NCI-H2171 (cell line): ENCODE data around the gene PGA3.
"Not testable (repeated sequence)": the region's sequence is repeated elsewhere in the genome, so short reads cannot be mapped to it uniquely, and the experiment has no call there.

ENCODE experiments used
- DNase-seq: peaks from one replicate; lab custom pipeline; 2025; lab: John Stamatoyannopoulos, UW

The PGA3 gene

DNA sequence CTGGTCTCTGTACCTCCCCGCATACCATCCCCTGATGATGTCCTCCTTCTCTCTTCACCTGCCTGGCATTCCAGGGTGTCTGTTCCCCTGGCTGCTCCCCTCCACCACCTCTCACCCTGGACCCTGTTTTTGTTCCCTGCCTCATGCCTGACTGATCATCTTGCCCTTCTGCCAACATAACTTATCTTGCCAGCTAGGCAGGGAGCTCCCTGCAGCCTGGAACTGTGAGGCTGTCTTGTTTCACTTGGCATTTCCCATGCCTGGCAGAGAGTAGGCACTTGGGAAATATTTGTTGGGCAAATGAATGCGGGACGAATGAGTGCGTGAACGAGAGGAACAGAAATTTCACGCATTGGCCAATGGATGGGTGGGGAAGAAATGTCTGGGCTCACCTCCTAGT, 7.3 kb downstream of the PGA3 start:
- DNase-seq, result not testable (repeated sequence)

DNA sequence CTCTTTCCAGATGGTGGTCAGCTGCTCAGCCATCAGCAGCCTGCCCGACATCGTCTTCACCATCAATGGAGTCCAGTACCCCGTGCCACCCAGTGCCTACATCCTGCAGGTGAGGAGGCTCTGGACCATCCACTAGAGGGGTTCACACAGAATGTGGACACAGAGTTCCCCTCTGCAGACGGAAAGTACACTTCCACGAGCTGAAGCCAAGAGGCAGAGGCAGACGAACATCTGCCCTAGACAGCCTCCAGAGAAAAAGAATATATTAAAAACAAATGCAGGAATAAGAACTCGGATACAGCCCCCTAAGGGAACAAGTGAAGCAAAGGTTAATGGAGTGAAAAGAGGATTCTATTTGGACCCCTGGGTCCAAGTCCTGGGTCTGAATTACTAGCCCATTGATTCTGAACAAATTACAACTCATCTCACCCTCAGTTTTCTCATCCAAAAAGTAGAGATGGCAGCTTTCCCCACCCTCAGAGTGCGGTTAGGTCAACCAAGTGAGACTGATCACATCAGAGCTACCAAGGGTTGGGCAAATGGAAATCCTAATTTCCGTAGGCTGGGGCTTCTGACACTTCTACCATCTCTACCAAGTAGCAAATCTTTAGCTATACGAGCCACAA, 8.1 kb downstream of the PGA3 start:
- not testable (repeated sequence) for DNase-seq

DNA sequence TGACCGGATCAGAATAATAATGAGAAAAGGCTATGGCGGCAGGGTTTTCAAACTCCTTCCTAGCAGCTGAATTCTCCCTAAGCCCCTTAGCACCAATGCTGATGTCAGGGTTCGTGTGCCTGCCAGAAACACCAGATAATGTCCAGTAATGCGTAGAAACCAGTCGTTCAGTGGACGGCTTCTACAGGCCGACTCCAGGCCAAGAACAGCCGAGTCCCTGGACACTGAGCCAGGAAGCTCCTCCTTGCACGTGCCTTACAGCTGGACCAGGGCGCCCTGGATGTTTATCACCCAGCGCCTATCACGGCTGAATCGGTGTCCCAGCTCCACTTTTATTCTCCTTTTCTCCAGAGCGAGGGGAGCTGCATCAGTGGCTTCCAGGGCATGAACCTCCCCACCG, 8.9 kb downstream of the PGA3 start:
- DNase-seq, result not testable (repeated sequence)

DNA sequence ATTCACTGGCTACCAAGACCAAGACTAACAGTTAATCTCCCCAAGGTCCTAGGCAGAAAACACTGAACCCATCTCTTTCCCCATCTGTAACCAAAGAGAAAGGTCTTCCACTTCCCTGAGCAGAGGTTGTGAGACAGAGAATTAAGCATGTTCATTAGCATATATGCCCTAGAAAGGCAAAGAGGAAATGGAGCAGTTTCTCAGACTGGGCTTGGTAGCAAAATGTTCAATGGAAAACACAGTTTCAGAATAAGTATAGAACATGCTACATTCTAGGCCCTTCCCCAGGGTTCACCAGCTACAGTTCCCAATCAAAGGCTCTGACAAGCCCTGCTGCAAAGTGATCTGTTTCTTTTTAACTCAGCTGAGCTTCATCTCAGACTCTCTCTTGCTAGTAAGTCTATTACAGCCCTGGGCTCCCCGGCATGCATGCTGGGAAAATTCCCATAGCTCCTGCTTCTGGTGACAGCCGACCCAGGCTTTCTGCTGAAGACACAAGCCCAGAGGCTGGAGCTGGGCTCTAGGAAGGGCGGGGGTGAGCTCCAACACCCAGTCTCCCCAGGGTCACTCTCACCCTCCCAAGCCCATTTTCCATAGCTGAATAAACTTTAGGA, 10.5 kb downstream of the PGA3 start:
- not testable (repeated sequence) for DNase-seq

DNA sequence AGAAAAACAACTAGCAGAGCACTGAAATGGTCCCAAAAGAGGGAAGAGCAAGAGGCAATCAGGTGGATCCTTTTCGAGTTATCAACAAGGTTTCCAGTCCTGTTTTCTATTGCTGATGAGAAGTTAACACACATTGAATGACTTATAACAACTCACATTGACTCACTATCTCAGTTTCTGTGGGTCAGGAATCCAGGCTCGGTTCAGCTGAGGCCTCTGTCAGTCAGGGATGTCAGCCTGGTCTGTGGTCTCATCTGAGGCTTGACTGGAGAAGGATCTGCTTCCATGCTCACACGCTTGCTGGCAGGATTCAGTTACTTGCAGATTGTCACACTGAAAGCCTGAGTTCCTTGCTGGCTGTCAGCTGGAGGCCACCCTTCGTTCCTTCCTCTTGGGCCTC, 15.0 kb downstream of the PGA3 start:
- DNase-seq, result not testable (repeated sequence)

DNA sequence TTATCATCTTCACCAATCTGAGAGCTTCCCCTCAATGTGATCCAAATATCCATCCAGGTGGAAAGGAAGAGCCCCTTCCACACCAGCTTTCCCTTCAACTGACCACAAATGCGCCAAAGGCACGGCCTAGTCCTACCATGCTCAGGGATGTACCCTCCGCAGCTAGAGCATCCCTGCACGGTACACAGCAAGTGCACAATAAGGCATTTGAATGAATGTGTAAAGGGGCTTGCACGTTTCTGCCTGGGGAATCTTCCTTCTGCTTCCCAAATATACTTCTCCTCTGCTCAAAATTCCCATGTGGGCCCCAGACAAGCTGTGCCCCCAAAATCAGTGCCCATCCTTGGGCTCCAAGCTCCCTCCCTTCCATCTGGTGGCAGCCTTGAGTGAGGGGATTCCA, 15.7 kb downstream of the PGA3 start:
- DNase-seq, result not testable (repeated sequence)

DNA sequence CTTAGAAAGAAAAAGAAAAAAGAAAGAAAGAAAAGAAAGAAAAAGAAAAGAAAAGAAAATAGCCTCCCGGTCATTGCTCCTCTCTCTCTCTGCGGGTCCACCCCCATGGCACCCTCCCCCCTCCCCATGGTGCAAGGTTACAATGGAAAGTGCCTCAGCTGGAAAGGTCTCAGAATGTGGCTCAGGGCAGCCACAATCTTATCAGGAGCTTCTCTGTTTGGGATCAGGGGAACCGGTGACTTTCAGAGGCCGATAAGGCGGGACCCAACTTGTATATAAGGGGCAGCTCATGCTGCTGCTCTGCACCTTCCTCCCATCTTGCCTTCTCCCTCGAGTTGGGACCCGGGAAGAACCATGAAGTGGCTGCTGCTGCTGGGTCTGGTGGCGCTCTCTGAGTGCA, 18.7 kb downstream of the PGA3 start, which contains the start of gene PGA4:
Gene PGA4 (plus strand): TSS at position 301 of the 400 bp plus-strand sequence. CDS start 54 bp downstream, at position 355.
- DNase-seq, result not testable (repeated sequence)

DNA sequence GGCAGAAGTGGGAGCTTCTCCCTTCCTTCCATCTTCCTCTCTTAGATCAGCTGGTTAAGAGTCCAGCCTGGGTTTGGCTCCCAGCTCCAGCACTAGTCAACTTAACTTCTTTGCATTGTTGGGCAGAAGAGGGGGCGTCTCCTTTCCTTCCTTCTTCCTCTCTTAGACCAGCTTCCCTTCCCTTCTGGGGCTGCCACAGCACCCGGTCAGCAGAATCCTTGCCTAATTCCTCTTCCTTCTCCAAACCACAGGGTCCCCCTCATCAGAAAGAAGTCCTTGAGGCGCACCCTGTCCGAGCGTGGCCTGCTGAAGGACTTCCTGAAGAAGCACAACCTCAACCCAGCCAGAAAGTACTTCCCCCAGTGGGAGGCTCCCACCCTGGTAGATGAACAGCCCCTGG, 19.4 kb downstream of the PGA3 start:
- DNase-seq, result not testable (repeated sequence)

DNA sequence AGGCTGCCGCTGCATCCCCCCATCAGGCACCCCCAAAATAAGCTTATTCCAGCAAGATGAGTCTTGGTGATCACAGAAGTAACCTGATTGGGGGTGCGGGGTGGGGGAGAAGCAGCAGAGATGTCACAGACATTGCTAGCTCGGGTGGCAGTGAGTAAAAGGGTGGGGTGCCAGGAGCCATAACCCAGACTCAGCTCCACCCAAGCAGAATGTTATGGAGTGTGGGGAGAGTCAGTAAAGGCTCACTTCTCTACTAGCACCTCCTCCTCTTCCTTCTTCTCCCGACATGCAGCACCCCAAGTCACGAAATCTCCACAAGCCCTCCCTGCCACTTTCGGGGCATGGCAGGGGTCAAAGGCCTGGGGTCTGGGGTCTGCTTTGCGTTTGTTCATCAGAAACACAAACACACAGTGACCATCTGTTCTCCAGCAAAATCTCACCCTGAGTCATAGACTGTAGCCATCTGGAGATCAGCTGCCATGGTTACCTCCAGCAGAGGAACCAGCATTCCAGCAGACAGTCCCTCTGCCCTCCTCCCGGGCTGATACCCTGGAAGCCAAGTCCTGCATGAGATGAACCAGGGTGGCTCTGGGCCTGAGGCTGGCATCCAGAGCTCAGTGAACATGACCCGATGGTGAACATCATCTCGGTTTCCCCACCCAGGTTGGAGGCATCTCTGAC, 23.3 kb downstream of the PGA3 start:
- not testable (repeated sequence) for DNase-seq

DNA sequence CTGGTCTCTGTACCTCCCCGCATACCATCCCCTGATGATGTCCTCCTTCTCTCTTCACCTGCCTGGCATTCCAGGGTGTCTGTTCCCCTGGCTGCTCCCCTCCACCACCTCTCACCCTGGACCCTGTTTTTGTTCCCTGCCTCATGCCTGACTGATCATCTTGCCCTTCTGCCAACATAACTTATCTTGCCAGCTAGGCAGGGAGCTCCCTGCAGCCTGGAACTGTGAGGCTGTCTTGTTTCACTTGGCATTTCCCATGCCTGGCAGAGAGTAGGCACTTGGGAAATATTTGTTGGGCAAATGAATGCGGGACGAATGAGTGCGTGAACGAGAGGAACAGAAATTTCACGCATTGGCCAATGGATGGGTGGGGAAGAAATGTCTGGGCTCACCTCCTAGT, 26.1 kb downstream of the PGA3 start:
- DNase-seq, result not testable (repeated sequence)

DNA sequence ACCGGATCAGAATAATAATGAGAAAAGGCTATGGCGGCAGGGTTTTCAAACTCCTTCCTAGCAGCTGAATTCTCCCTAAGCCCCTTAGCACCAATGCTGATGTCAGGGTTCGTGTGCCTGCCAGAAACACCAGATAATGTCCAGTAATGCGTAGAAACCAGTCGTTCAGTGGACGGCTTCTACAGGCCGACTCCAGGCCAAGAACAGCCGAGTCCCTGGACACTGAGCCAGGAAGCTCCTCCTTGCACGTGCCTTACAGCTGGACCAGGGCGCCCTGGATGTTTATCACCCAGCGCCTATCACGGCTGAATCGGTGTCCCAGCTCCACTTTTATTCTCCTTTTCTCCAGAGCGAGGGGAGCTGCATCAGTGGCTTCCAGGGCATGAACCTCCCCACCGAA, 27.7 kb downstream of the PGA3 start:
- DNase-seq, result not testable (repeated sequence)

DNA sequence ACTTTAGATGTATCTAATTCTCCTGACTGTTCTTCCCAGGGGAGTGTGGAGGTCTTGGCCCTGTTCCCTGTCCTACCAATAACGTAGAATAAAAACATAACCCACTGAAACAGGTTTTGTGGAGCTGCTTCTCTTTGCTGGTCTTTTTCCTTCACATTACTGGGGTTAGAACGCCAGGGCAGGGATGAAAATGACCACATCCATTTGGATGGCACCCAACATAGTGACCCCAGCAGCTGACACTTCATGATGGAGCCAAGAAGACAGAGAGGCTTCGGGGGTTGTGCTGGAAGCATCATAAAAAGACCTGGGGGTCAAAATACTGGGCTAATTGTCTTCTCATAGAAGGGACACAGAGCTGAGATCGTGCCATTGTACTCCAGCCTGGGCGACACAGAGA, 28.3 kb downstream of the PGA3 start:
- DNase-seq, result not testable (repeated sequence)

DNA sequence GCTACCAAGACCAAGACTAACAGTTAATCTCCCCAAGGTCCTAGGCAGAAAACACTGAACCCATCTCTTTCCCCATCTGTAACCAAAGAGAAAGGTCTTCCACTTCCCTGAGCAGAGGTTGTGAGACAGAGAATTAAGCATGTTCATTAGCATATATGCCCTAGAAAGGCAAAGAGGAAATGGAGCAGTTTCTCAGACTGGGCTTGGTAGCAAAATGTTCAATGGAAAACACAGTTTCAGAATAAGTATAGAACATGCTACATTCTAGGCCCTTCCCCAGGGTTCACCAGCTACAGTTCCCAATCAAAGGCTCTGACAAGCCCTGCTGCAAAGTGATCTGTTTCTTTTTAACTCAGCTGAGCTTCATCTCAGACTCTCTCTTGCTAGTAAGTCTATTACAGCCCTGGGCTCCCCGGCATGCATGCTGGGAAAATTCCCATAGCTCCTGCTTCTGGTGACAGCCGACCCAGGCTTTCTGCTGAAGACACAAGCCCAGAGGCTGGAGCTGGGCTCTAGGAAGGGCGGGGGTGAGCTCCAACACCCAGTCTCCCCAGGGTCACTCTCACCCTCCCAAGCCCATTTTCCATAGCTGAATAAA, 29.3 kb downstream of the PGA3 start:
- not testable (repeated sequence) for DNase-seq

DNA sequence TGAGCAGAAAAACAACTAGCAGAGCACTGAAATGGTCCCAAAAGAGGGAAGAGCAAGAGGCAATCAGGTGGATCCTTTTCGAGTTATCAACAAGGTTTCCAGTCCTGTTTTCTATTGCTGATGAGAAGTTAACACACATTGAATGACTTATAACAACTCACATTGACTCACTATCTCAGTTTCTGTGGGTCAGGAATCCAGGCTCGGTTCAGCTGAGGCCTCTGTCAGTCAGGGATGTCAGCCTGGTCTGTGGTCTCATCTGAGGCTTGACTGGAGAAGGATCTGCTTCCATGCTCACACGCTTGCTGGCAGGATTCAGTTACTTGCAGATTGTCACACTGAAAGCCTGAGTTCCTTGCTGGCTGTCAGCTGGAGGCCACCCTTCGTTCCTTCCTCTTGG, 33.8 kb downstream of the PGA3 start:
- DNase-seq, result not testable (repeated sequence)

DNA sequence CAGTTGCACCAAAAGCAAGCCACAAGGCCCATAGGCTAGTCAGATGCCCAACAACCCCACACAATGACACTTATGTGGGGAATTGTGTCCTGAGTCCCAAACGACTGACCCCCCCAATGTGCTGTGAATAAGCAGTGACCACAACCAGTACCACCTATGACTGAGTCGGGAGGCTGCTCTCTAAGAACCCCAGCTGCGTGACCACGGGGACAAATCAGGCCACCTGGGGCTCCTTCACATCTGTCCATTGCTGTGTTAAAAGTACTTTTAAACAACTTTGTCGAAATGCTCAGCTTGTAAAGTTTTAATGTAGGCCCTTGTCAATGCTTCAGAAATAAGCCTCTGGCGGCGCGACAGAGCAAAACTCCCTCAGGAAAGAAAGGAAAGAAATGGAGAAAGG, 37.0 kb downstream of the PGA3 start:
- DNase-seq, result not testable (repeated sequence)

DNA sequence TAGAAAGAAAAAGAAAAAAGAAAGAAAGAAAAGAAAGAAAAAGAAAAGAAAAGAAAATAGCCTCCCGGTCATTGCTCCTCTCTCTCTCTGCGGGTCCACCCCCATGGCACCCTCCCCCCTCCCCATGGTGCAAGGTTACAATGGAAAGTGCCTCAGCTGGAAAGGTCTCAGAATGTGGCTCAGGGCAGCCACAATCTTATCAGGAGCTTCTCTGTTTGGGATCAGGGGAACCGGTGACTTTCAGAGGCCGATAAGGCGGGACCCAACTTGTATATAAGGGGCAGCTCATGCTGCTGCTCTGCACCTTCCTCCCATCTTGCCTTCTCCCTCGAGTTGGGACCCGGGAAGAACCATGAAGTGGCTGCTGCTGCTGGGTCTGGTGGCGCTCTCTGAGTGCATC, 37.6 kb downstream of the PGA3 start, which contains the start of gene PGA5:
Gene PGA5 (plus strand): TSS at position 301 of the 400 bp plus-strand sequence. CDS start 52 bp downstream, at position 353.
- not testable (repeated sequence) for DNase-seq

DNA sequence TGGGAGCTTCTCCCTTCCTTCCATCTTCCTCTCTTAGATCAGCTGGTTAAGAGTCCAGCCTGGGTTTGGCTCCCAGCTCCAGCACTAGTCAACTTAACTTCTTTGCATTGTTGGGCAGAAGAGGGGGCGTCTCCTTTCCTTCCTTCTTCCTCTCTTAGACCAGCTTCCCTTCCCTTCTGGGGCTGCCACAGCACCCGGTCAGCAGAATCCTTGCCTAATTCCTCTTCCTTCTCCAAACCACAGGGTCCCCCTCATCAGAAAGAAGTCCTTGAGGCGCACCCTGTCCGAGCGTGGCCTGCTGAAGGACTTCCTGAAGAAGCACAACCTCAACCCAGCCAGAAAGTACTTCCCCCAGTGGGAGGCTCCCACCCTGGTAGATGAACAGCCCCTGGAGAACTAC, 38.2 kb downstream of the PGA3 start:
- DNase-seq, result not testable (repeated sequence)

DNA sequence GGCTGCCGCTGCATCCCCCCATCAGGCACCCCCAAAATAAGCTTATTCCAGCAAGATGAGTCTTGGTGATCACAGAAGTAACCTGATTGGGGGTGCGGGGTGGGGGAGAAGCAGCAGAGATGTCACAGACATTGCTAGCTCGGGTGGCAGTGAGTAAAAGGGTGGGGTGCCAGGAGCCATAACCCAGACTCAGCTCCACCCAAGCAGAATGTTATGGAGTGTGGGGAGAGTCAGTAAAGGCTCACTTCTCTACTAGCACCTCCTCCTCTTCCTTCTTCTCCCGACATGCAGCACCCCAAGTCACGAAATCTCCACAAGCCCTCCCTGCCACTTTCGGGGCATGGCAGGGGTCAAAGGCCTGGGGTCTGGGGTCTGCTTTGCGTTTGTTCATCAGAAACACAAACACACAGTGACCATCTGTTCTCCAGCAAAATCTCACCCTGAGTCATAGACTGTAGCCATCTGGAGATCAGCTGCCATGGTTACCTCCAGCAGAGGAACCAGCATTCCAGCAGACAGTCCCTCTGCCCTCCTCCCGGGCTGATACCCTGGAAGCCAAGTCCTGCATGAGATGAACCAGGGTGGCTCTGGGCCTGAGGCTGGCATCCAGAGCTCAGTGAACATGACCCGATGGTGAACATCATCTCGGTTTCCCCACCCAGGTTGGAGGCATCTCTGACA, 42.1 kb downstream of the PGA3 start:
- not testable (repeated sequence) for DNase-seq

DNA sequence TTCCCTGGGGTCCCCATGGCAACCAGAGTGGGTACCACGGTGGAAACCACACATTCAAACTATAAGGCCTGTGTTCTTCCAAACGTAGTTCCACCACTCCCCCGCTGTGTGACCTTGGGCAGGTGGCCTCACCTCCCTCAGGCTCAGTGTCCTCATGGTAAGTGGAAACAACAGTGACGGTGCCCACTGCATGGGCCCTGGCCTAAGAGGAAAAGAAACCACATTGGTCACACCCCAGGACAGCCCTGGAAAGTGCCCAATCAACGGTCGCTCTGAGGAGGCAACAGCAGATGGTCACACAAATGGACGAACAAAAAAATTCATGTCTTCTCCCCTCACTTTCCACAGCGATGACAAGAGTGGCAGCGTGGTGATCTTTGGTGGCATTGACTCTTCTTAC, 44.8 kb downstream of the PGA3 start:
- DNase-seq, result not testable (repeated sequence)

DNA sequence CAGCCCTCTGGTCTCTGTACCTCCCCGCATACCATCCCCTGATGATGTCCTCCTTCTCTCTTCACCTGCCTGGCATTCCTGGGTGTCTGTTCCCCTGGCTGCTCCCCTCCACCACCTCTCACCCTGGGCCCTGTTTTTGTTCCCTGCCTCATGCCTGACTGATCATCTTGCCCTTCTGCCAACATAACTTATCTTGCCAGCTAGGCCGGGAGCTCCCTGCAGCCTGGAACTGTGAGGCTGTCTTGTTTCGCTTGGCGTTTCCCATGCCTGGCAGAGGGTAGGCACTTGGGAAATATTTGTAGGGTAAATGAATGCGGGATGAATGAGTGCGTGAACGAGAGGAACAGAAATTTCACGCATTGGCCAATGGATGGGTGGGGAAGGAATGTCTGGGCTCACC, 45.9 kb downstream of the PGA3 start:
- DNase-seq, result not testable (repeated sequence)

DNA sequence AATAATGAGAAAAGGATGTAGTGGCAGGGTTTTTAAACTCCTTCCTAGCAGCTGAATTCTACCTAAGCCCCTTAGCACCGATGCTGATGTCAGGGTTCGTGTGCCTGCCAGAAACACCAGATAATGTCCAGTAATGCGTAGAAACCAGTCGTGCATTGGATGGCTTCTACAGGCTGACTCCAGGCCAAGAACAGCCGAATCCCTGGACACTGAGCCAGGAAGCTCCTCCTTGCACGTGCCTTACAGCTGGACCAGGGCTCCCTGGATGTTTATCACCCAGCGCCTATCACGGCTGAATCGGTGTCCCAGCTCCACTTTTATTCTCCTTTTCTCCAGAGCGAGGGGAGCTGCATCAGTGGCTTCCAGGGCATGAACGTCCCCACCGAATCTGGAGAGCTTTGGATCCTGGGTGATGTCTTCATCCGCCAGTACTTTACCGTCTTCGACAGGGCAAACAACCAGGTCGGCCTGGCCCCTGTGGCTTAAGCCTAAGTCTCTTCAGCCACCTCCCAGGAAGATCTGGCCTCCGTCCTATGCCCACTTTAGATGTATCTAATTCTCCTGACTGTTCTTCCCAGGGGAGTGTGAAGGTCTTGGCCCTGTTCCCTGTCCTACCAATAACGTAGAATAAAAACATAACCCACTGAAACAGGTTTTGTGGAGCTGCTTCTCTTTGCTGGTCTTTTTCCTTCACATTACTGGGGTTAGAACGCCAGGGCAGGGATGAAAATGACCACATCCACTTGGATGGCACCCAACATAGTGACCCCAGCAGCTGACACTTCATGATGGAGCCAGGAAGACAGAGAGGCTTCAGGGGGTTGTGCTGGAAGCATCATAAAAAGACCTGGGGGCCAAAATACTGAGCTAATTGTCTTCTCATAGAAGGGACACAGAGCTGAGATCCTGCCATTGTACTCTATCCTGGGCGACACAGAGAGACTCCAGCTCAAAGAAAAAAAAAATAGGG, 47.8 kb downstream of the PGA3 start:
- DNase-seq, result not testable (repeated sequence)
